OCI-M2 (cell line): ENCODE data around the gene OR52E5.

Source experiments
- DNase-seq: peaks from one replicate; lab custom pipeline; 2025; ENCODE audit not compliant: unreplicated experiment; lab: John Stamatoyannopoulos, UW

OR52E5 gene

DNA sequence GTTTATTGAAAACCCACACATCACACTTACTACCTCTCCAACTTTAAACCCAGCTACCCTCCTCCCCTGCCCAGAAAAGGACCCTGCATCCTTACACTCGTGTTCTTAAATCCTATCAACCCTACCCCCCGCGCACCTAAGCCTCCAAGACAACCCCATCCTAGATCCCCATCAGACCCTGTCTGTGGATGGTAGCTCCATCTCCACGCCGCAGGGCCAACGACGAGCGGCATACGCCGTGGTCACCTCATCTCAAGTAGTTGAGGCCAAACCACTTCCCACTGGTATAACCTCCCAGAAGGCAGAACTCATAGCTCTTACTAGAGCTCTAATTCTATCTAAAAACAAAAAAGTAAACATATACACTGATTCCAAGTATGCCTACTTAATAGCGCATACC, 39.7 kb downstream of the OR52E5 start:
- no peak for DNase-seq

DNA sequence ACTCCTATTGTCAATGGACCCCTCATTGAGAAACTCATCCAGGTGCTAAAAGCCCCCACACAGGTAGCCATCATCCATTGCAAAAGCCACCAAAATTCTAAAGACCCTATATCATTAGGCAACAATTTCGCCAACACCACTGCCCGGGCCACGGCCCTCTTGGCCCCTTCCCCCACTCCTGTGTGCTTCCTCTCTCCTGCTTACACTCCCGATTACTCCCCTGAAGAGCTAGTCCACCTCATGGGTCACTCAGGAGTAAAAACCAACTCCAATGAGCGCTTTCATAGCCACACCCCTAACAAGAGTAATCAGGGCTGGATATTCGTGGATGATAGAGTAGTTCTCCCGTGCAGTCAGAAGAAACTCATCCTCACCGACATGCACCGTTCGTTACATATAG, 40.1 kb downstream of the OR52E5 start:
- no peak for DNase-seq

DNA sequence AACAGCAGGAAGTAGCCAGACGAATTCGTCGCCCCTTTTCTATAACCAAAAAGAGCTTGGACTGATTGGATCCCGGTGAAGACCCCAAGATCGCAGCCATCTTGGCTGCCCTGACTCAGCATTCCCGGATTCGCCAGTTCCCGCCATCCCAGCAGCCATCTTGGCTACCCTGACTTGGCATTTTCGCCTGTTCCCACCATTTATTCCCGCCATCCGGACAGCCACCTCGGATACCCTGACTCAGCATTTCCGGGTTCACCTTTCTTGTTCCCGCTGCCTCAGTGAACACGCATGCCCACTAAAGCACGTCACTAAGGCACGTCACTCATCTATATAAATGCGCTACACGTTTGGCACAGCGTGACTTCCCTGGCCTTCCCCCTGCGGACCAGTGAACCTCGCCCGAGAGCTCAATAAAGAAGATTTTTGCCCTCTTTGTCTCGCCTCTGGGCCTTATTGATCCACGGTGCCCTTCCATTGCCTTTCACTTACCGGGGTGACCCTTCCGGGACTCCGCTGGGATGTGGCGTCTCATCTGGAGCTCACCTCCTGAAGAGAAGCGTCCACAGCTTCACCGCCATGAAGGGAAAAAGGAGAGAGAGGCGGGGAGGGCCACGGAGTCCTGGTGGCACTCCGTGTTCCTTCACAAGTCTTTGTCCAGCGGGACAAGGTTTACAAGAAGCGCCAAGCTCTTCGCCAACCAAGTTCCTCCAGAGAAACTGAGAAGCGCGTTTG, 45.0 kb downstream of the OR52E5 start:
- DNase-seq = no peak

DNA sequence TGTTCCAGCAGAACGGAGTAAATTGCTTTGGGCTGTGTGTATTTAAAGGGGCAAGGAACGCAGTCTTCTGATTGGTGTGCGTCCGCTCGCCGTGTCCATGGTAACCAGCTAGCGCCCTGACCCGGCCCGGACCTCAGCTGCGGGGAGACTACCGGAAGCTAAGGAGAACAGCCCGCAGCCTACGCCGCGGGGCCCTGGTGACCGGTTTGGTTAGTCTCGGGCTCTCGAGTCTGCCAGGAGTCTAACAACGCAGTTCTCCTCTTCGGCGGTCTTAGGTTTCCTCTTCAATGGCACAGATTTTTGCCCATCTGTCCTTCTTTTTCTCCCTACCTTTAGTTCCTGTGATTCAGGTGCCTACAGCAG, 45.6 kb downstream of the OR52E5 start:
- DNase-seq = no peak

DNA sequence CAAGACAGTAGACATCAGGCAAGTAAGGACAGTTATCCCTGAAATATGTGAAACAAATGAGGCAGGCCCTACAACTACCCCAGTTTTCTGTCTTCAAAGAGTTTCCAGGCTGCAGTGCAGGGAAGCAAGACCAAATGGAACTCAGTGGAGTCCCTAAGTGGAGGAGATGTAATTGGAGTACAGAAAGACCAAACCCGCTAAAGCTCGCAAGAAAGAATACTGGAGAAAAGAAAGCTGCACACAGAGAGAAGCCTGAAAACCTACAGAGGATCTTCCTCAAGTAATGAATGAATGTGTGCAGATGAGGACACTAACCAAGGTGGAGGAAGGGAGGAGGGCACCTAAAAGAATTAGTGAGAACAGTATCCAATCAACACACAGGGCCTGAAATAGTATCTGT, 47.7 kb downstream of the OR52E5 start:
- DNase-seq = no peak

DNA sequence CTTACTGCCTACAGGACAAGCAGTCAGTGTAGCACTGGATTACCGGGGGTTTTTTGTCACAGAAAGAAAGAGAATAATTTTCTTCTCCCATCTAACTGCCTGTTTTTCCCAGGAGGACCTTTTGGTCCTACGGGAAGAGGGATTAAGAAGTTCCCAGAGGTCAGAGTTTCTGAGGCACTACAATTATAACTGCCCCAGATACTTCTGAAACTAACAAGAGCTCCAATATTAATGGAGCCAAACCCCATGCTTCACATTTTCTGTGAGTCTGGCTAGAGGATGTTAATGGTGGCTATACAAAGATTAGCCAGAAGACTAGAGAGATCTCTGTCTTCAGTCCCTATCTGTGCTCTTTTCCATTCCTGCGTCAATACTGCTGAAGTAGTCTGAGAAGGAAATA, 48.9 kb downstream of the OR52E5 start, which contains the start of gene OR56A3:
Gene OR56A3 (plus strand): TSS at position 301 of the 400 bp plus-strand sequence. CDS start 5,096 bp downstream, outside the sequence.
- DNase-seq = no peak
